T-helper 1 cell (primary cell): ENCODE measurements around the gene HERPUD1.
"Not testable (repeated sequence)": the region's sequence is repeated elsewhere in the genome, so short reads cannot be mapped to it uniquely, and the experiment has no call there.

Experiments used
- DNase-seq, 5 donors: peaks; one replicate each; pipeline ENCODE4 v3.0.0-alpha.2; 2012 to 2020

HERPUD1 gene

DNA sequence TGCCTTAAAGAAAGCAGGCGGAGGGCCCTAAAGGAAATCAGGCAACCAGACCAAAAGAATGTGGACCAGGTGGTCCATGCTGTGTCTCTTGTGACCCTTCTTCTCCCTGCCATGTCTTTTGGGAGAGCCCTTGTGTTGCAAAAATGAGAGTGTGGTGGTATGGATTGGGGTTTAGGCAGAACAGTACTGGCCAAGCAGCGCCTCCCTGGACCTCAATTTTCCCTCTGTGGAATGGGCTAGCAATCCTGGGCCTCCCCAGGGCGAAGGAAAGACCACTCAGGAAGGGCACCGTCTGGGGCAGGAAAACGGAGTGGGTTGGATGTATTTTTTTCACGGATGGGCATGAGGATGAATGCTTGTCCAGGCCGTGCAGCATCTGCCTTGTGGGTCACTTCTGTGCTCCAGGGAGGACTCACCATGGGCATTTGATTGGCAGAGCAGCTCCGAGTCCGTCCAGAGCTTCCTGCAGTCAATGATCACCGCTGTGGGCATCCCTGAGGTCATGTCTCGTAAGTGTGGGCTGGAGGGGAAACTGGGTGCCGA lies 49.9 kb downstream of the HERPUD1 start:
- DNase-seq, result no peak

DNA sequence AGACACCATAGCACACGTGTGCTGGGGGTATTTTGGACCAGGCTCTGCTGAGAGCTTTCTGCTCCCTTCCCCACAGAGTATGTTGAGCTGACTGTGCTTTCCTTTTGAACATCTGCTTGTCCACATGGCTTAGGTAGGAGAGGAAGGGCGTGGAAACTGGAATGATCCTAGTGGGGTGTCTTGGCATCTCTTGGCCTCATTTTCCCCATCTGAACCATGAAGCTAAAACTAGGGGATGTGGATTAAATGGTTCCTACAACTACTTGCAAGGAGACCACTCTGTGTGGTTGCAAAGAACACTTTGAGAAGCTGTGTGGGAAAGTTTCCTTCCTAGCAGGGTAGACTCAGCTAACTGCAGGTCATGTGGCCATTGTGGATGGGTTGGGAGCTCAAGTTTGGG lies 50.8 kb downstream of the HERPUD1 start:
- no peak for DNase-seq

DNA sequence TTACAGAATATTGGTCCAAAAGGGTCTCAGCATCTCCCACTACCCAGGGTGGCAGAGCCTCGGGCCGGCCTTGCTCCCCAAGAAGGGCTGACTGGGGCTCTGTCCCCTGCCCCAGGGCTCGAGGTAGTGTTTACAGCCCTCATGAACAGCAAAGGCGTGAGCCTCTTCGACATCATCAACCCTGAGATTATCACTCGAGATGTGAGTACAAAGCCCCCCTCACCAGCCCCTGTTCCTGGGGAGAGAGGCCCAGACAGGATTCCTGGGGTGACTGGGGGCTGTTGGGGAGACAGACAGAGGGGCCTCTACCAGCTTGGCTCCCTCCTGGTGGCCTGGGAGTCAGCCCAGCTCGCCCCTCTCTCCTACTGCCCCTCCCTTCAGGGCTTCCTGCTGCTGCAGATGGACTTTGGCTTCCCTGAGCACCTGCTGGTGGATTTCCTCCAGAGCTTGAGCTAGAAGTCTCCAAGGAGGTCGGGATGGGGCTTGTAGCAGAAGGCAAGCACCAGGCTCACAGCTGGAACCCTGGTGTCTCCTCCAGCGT lies 51.3 kb downstream of the HERPUD1 start:
- no peak for DNase-seq

DNA sequence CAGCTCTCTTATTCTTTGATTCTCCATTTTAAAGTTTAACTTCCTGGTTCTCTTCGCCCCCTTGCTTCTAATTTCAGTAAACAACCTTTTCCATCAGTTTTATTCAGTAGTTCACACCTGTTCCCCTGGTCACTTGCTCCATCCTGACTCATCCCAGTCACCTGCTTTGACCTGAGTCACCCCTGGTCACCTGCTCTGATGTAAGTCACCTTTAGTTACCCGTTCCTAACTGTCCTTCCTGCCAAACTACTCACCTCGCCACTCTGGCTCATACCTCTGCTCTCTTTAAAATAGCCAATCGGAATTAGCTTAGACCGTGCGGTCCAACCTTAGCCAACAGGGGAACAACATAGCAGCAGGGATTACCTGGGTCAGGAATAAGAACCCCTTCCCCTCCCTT lies 52.7 kb downstream of the HERPUD1 start:
- no peak for DNase-seq

DNA sequence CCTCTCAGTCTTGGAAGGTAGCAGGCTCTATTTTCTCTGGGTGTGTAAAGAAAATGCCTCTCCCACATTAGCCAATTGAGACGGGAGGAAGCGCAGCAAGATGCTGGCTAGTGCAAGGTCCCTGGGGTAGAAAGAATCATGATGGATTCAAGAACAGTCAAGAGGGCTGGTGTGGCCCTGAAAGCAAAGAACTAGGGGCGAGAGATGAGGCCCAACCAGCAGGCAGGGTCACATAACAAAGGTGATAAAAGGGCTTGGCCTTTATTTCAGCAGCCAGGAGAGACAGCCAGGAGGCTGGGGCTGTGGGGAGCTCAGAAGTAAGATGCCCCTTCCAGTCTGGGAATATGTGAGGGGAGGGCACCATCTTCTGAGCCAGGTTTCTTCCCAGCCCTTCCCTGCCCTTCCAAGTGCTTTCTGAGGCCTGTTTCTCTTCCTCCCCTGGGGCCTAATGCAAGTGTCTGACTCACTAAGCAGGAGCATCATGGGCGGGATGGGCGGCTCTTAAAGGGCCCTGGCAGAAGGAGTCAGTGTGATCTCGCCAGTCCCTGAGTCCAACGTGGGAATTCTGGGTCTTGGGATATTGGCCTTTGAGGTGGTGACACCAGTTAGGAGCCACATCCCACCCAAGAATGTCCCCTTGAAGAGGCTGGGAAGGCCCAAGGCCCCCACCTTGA lies 53.5 kb downstream of the HERPUD1 start:
- DNase-seq, result no peak

DNA sequence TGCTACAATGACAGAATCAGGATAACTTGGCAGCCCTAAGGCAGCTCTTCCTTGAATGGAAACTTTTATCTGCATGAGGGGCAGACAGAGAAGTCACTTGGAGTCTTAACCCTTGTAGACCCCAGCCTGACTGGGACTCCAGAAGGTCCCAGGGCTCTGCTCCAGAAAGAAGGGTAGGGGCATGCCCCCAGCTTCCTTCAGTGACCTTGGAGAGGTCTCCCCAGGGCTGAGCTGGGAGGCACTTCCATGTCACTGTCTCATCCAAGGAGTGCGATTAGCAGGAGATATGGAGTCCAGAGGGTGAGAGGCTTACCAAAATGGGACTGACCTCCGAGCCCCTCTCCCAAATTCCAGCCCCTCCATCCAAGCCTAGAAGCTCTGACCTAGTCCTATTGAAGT lies 54.0 kb downstream of the HERPUD1 start:
- DNase-seq, result no peak

DNA sequence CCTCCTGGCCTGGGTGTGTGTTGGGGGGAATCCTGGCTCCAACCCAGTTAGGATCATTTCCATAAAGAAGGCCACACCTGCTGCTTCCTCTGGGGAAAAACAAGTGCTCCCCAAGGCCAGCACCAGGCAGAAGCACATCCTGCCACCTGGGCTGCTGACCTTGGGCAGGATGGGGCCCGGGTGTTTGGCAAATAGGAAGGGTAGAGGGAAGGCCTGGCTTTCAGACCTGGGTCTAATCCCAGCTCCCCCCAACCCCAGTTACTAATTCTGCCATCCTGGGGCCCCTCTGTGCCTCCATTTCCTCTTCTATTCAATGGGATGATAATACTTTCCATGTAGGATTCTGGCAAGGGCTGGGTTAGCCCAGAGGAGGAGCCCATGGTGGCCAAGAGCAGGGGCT lies 54.4 kb downstream of the HERPUD1 start:
- DNase-seq, result no peak

DNA sequence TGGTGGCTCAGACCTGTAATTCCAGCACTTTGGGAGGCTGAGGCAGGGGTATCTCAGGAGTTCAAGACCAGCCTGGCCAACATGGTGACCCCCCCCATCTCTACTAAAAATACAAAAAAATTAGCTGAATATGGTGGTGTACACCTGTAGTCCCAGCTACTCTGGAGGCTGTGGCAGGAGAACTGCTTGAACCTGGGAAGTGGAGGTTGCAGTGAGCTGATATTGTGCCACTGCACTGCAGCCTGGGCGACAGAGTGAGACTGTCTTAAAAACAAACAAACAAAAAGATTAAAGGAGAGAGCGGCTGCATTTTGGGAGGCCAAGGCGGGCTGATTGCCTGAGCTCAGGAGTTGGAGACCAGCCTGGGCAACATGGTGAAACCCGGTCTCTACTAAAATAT lies 55.0 kb downstream of the HERPUD1 start:
- DNase-seq, result not testable (repeated sequence)

DNA sequence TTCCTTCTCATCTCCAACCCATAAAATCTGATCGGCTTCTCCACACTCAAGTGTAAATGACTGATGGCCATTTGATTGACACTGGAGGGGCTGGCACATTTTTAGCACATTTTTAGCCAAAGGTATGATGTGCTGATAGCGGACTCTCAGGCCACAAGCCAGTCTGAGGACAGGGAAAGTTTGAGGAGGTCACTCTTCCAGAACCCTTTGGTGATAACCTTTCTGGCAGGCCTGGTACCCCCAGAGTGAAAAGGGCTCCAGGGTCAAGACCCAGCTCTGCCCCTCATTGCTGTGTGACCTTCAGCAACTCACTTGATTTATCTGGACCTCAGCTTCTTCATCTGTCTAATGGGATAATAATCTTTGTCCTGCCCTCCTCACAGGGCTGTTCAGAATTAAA lies 55.8 kb downstream of the HERPUD1 start:
- no peak for DNase-seq

DNA sequence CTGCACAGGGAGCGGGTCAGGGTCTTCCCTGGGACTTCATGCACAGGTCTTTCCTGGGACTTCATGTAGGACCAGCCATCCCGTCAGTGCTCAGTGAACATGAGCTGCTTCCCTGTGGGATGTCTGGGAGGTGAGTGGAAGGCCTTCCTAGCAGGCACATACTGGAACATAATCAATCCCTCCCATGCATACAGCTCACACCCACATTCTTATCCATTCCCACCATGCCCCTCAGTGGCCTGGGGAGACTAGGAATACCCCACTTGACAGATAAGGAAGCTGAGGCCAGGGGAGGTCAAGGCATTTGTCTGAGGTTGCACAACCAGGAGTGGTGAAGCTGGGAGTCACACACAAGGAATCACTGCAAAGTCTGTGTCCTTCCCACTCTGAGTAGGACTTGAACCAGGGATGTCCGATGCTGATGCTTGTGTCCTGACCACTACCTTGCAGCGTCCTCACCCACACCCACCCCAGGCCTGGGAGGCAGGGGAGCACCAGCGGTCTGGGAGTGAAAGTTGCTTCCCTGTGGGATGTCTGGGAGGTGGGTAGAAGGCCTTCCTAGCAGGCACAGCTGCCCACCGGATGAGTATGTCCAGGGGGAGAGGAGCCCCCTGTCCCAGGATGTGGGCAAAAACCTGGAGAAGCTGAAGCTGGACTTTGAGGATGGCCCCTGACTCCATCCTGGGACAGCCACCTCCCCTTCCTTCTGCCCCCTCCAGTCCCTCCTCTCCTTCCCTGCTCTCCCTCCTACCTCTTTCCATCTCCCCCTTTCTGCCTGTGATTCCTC lies 56.4 kb downstream of the HERPUD1 start:
- DNase-seq, result no peak

DNA sequence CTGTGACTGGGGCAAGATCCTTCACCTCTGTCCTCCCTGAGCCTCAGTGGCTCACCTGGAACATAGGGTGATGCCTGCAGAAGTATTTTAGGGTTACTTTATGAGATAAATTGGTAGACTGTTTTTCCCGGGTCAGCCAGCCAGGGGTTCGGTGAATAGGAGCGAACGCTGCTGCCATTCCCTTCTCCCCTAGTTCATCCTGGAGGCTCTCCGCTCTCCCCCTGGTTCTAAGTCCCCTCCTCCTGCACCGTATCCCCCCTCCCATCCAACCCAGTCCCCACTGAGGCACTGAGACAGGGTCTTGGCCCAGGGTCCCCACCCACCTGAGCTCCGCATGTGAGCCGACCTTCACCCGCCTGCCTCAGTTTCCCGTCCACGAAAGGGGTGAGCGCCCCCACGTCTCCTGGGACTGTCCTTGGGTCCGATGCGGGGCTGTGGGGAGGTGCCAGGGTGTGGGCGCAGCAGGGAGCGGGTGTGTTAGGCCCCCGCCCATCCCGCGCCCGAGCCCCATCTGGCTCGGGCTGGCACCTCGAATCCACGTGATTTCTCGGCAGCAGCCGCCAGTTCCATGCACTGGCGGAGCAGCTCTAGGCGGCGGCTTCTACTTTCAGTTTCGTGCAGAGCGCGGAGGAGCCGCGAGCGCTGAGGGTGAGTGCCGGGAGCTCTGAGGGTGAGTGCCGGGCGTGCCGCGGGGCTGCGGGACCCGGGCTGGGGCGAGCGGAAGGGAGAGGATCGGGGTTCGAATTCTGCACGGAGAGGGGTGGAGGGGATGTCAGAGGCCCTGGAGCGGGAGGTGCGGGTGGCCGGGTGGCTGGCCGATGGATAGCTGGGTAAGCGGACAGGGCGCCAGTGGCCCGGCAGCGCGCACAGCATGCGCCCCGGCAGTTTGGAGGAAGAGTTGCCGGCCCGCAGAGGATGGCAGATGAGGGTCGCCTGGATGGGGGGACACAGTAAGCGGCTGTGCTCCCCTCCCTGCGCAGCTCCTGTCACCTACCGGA lies 57.3 kb downstream of the HERPUD1 start, which contains the start of gene NLRC5:
Gene NLRC5, plus strand, starts transcription at position 610 of the 998 bp plus-strand sequence. CDS start 31,156 bp downstream, outside the sequence.
- DNase-seq, result peak; percentile 79 to 96 (median 86)

DNA sequence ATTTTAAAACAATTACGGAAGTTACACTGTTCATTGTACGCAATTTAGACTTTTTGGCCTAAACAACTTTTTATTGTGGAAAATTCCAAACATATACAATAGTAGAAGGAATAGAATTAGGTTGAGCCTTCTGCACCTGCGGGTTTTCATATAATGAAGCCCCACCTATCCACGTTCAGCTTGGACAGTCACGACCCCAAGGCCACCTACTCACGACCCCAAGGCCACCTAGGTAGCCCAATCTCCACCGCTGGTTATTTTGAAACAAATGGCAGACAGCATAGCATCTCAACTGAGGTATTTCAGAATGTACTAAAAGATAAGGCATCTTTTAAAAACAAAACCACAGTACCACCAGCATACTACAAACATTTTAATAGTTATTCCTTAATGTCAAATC lies 58.0 kb downstream of the HERPUD1 start:
- no peak for DNase-seq

DNA sequence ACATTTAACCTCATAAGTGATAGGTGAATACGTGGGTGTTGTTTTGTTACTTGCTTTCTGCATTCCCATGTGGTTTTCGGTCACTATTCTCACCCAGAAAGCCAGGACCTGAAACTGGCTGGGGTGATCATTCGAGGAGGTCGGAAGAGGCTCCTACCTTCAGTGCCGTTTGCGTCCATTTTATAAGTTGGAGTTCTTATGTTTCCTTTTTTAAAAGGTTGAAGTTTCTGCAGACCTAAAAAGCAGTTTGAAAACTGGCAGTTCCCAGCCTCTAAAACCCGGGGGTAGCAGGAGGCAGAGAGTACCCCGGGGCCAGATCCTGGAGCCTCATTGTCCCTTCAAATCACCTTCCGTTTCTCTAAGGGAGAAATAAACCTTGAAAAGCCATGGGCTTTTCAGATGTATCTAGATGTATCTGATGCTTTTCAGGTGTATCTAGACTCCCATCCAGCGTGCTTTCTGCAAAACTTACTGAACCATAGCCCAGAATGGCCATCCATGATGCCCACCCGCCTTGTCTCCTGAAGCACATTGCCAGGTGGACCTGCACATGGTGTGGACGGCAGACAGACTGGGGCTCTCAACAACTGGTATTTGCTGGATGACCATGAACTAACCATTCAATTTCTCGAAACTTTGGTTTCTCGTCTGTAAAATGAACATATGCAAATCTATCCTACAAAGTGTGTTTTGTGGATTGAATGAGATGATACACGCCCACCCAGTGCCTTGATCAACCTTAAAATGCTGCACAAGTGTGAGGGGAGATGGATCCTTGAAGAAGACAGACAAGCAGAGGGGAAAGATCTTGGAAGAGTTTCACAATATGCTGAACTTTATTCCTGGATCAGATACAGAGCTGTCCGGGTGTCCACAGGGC lies 58.7 kb downstream of the HERPUD1 start:
- peak in 1 of 5 donors; percentile 50 for DNase-seq

DNA sequence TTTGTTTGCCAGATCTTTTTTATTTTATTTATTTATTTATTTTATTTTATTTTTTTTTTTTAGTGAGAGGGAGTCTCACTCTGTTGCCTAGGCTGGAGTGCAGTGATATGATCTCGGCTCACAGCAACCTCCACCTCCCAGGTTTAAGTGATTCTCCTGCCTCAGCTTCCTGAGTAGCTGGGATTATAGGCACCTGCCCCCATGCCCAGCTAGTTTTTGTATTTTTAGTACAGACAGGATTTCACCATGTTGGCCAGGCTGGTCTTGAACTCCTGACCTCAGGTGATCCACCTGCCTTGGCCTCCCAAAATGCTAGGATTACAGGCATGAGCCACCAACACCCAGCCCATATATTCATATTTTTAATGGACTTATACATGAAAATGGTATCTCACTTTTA lies 60.5 kb downstream of the HERPUD1 start:
- DNase-seq, result not testable (repeated sequence)

DNA sequence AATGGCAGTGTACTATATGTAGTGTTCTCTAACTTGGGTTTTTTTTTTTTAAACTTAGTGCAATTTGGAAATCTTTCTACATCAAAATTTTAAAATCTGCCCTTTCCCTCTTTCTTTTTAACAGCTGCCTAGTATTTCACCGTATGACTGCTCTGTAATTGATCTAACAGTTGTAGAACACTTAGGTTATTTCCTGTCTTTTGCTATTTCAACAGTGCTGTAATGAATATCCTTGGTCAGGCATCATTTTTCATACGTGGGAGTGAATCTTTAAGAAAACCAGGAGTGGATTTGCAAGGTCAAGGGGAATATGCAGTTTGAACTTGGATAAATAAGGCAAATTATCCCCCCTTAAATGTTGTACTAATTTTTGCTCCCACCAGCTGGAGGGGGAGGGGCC lies 61.3 kb downstream of the HERPUD1 start:
- no peak for DNase-seq

DNA sequence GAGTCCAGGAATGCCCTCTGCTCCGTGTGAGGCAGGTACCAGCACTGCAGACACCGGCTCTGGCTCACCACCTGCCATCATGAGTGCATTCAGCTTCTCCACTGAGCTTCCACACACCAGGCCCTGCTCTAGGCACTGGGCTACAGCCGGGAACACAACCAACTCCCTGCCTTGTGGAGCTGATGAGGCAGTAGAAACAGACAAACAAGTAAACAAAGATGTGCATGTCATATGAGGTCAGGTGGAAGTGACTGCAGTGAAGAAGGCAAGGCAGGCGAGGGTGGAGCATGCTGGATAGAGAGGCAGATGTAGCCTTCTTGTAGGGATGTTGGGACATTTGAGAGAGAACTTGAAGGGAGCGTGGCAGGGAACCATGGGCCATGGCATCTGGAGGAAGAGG lies 62.4 kb downstream of the HERPUD1 start:
- DNase-seq, result no peak
